GM12878 (cell line): ENCODE results near the gene SERPINE3. TPM values are rescaled to one million over a fixed set of nuclear protein-coding genes. Genes with fewer than 3 reads are reported as not detected.

ENCODE experiments used
- ATAC-seq: fragments of 200-7000 bp; cut with Tn5 transposase; 3 replicates; pipeline ENCODE4 v1.9.1; 2020; ENCODE audit warnings: mild to moderate bottlenecking, moderate library complexity
- Bru-seq: library from RNA; stranded (reverse); fragments of 400-500 nt; gene quantifications from one replicate; lab custom pipeline; 2021; lab: Mats Ljungman, UMichigan
- BruChase-seq, 2 experiments: library from RNA; stranded (reverse); fragments of 400-500 nt; gene quantifications; one replicate each; lab custom pipeline; 2021; lab: Mats Ljungman, UMichigan
- BruUV-seq: library from RNA; stranded (reverse); fragments of 400-500 nt; replicated peaks from 2 replicates; lab custom pipeline; 2021; lab: Mats Ljungman, UMichigan
- CTCF ChIA-PET: fragments of 300-600 bp; sonication (Branson Sonifier 250); formaldehyde crosslinking; extraction: SDS; loops from one replicate; lab custom pipeline; 2021; ENCODE audit warnings: inconsistent platforms; lab: Yijun Ruan, JAX
- POLR2A ChIA-PET: fragments of 350-600 bp; formaldehyde crosslinking; extraction: SDS; loops from one replicate; lab custom pipeline; 2021; ENCODE audit warnings: inconsistent platforms; lab: Charles Lee
- RAD21 ChIA-PET: fragments of 300-600 bp; sonication (Branson Sonifier 250); formaldehyde crosslinking; loops from one replicate; lab custom pipeline; 2023; ENCODE audit warnings: antibody characterized with exemption; ENCODE audit not compliant: unreplicated experiment; lab: Charles Lee
- SMC1A ChIA-PET: fragments of 300-600 bp; sonication (Branson Sonifier 250); formaldehyde crosslinking; loops from one replicate; lab custom pipeline; 2023; ENCODE audit not compliant: unreplicated experiment, uncharacterized antibody; lab: Charles Lee
- DNase-seq: peaks from one replicate; pipeline ENCODE4 v3.0.0-alpha.2; 2011; ENCODE audit warnings: low read depth, low spot score
- FAIRE-seq: peaks from 3 replicates; lab custom pipeline; 2011; peaks lifted over from hg19 to GRCh38; lab: Jason Lieb, UNC
- H2AFZ ChIP-seq: 2 replicates; pipeline ENCODE4 v1.6.0; 2011; ENCODE audit warnings: low read depth, low read length, control low read depth; ENCODE audit not compliant: control insufficient read depth
- H3K27ac ChIP-seq: 2 replicates; pipeline ENCODE4 v1.5.1; 2011; ENCODE audit warnings: control low read depth; ENCODE audit not compliant: control insufficient read depth, insufficient read depth
- H3K27me3 ChIP-seq, 2 experiments: replicated peaks in 1 of 2; 2 replicates each; pipeline versions ENCODE4 v1.6.0 to v1.6.1; 2011; ENCODE audit warnings: low read length in 1 of 2; ENCODE audit not compliant: control insufficient read depth in 2 of 2, insufficient read depth in 2 of 2
- H3K36me3 ChIP-seq, 2 experiments: 2 replicates each; pipeline ENCODE4 v1.5.1; 2011; ENCODE audit warnings: low read length in 1 of 2; ENCODE audit not compliant: control insufficient read depth in 2 of 2, insufficient read depth in 2 of 2
- H3K4me1 ChIP-seq: 2 replicates; pipeline ENCODE4 v1.6.1; 2011; ENCODE audit warnings: mild to moderate bottlenecking, low read length, moderate library complexity, mixed read lengths; ENCODE audit not compliant: control insufficient read depth, insufficient read depth
- H3K4me2 ChIP-seq: 2 replicates; pipeline ENCODE4 v1.6.0; 2011; ENCODE audit warnings: control low read depth; ENCODE audit not compliant: control insufficient read depth, insufficient read depth
- H3K4me3 ChIP-seq: fragments of 200-600 bp; sonication (generic); 2 replicates; pipeline ENCODE4 v1.5.1; 2016
- H3K79me2 ChIP-seq: 2 replicates; pipeline ENCODE4 v1.6.0; 2011; ENCODE audit warnings: low read length; ENCODE audit not compliant: control insufficient read depth, insufficient read depth
- H3K9ac ChIP-seq: 2 replicates; pipeline ENCODE4 v1.8.0; 2011; ENCODE audit warnings: low read length, control low read depth, mixed read lengths; ENCODE audit not compliant: control insufficient read depth, insufficient read depth
- H3K9me3 ChIP-seq: replicated peaks from 3 replicates; pipeline ENCODE4 v1.5.1; 2011; ENCODE audit warnings: mild to moderate bottlenecking, low read length; ENCODE audit not compliant: control insufficient read depth, insufficient read depth
- H4K20me1 ChIP-seq: 2 replicates; pipeline ENCODE4 v1.6.0; 2011; ENCODE audit not compliant: control insufficient read depth, insufficient read depth
- TAF1 ChIP-seq: IDR thresholded peaks from 2 replicates; pipeline ENCODE4 v1.6.1; 2011; ENCODE audit warnings: mild to moderate bottlenecking, low read depth, low read length, borderline replicate concordance
- WGBS: methylation state at CpG from one replicate; pipeline ENCODE4 v1.1.6; 2016; ENCODE audit warnings: low lambda C conversion rate; ENCODE audit not compliant: insufficient replicate concordance, insufficient coverage; ENCODE audit errors: missing lambda C conversion rate; 5-methylcytosine and 5-hydroxymethylcytosine counted together
- in situ Hi-C: fragments of 300-500 bp; cut with MboI; formaldehyde crosslinking; loops from 9 replicates; pipeline ENCODE4 v1.14.3; 2018; ENCODE audit warnings: mixed read lengths
- intact Hi-C: fragments of 100-400 bp; cut with micrococcal nuclease; formaldehyde crosslinking; loops from one replicate; pipeline ENCODE4 v1.14.2; 2022; ENCODE audit not compliant: unreplicated experiment
- long read RNA-seq, 2 experiments: library from polyadenylated mRNA; unstranded; transcript quantifications; one replicate each; pipeline ENCODE4 v2.0.0, GENCODE V29; 2019 to 2020
- polyA minus RNA-seq, 3 experiments: library from RNA; depleted of rRNA, polyadenylated mRNA; stranded (reverse); fragments of >200 nt; gene quantifications; 2 replicates each; pipeline ENCODE4 v1.2.3, GENCODE V29; 2011
- polyA plus RNA-seq, 11 experiments: library from polyadenylated mRNA; depleted of rRNA in 4 of 11; unstranded in 6 of 11; stranded (reverse) in 5 of 11; fragments of >200 nt; fragmentation: Nextera tagmentation in 4 of 11; fragmentation: Illumina TruSeq in 1 of 11; extraction: Ambion mirVana in 4 of 11; extraction: Trizol in 1 of 11; gene quantifications; 1 replicate in 1 of 11; 2 replicates in 10 of 11; pipeline versions ENCODE4 v1.2.1 to v1.2.3, GENCODE V29; 2011 to 2016; ENCODE audit warnings: inconsistent platforms in 2 of 11, missing spikeins in 2 of 11, low read depth in 1 of 11
- total RNA-seq, 4 experiments: library from RNA; depleted of rRNA in 3 of 4; stranded (reverse); fragments of >200 nt in 3 of 4; fragmentation: Illumina TruSeq in 1 of 4; extraction: Trizol in 1 of 4; gene quantifications; 2 replicates each; pipeline versions ENCODE4 v1.2.1 to v1.2.3, GENCODE V29; 2013 to 2021
- TF ChIP-seq, protein P1 (sequence below): fragments of 450-650 bp; IDR thresholded peaks from 2 replicates; pipeline ENCODE4 v1.6.1; 2016; ENCODE audit warnings: mild to moderate bottlenecking, moderate library complexity, borderline replicate concordance

The SERPINE3 gene
- not detected in 2 replicates for total RNA-seq (2013; cell fraction: nucleolus; rRNA removed)
- total RNA-seq (2014; rRNA removed) (not detected in 2 replicates), total RNA-seq (2014; rRNA removed; fragmentation: Illumina TruSeq; extraction: Trizol) (not detected in 2 replicates), total RNA-seq (2021) (not detected in 2 replicates), polyA plus RNA-seq (2011; rRNA removed) (not detected in 2 replicates), polyA plus RNA-seq (2014; fragmentation: Illumina TruSeq; extraction: Trizol) (not detected in 2 replicates), polyA plus RNA-seq (2014; fragmentation: Nextera tagmentation; extraction: Ambion mirVana) (not detected), polyA plus RNA-seq (2014; rRNA removed) (not detected in 2 replicates), polyA plus RNA-seq (2016; fragmentation: Nextera tagmentation; extraction: Ambion mirVana) (under 1 TPM in 1 of 2 experiments, not detected in 1; 0.19 TPM), polyA minus RNA-seq (2011; rRNA and poly(A)+ RNA removed) (not detected in 2 replicates), Bru-seq, nascent RNA (percentile 6 among the genes with signal in this experiment), BruChase-seq, experiment 1, labeled RNA remaining after a 6-hour chase (not detected), BruChase-seq, experiment 2, labeled RNA remaining after a 2-hour chase (not detected)
- not detected for polyA plus RNA-seq (2011; ENCODE audit: low read depth)
- not detected in 2 replicates for polyA plus RNA-seq (2011; cell fraction: cytosol; rRNA removed)
- polyA plus RNA-seq (2011; cell fraction: nucleus; rRNA removed): not detected in 2 replicates
- not detected in 2 replicates for polyA plus RNA-seq (2012)
- not detected in 2 replicates for polyA minus RNA-seq (2011; cell fraction: cytosol; rRNA and poly(A)+ RNA removed)
- polyA minus RNA-seq (2011; cell fraction: nucleus; rRNA and poly(A)+ RNA removed): not detected in 2 replicates
- long read RNA-seq, experiment 1: 0 reads
- long read RNA-seq, experiment 2, partial matches to known transcripts: 0 of 3 reads
- long read RNA-seq, experiment 2, other reads (novel, unspliced or antisense): 3 of 3 reads

DNA sequence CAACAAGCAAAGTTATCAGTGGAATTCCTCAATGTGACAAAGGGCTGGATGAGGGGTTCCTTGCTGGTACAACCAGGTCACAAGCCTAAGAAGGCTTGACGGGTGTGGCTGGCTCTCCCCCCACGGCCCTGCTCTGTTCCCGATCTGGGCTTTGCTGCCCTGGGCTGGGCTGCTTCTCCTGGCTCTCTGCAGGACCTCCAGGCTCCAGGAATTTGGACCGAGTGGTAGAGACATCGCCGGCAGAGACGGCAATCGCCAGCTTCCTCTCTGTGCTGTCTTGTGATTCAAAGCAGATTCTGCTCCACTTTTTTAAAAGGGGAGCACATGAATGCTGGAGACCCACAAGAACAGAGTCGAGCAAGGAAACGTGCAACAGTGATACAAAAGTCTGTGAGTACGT, at the start of gene SERPINE3:
Gene SERPINE3, plus strand, starts transcription at position 338 of the 400 bp plus-strand sequence. CDS start 1,401 bp downstream, outside the sequence.
- in situ Hi-C loops (no loop called here), intact Hi-C loops (no loop called here)
- ChIA-PET CTCF (no interaction called here), POLR2A (no interaction called here), SMC1A (no interaction called here), RAD21 (no interaction called here)
- no peak within 1 kb of the TSS for H2AFZ ChIP-seq
- TF ChIP-seq TAF1: no peak
- TF ChIP-seq, protein P1, sequence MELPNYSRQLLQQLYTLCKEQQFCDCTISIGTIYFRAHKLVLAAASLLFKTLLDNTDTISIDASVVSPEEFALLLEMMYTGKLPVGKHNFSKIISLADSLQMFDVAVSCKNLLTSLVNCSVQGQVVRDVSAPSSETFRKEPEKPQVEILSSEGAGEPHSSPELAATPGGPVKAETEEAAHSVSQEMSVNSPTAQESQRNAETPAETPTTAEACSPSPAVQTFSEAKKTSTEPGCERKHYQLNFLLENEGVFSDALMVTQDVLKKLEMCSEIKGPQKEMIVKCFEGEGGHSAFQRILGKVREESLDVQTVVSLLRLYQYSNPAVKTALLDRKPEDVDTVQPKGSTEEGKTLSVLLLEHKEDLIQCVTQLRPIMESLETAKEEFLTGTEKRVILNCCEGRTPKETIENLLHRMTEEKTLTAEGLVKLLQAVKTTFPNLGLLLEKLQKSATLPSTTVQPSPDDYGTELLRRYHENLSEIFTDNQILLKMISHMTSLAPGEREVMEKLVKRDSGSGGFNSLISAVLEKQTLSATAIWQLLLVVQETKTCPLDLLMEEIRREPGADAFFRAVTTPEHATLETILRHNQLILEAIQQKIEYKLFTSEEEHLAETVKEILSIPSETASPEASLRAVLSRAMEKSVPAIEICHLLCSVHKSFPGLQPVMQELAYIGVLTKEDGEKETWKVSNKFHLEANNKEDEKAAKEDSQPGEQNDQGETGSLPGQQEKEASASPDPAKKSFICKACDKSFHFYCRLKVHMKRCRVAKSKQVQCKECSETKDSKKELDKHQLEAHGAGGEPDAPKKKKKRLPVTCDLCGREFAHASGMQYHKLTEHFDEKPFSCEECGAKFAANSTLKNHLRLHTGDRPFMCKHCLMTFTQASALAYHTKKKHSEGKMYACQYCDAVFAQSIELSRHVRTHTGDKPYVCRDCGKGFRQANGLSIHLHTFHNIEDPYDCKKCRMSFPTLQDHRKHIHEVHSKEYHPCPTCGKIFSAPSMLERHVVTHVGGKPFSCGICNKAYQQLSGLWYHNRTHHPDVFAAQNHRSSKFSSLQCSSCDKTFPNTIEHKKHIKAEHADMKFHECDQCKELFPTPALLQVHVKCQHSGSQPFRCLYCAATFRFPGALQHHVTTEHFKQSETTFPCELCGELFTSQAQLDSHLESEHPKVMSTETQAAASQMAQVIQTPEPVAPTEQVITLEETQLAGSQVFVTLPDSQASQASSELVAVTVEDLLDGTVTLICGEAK: no peak
- H3K4me2 ChIP-seq: no peak within 1 kb of the TSS
- DNase-seq: no peak
- no peaks in the 10 kb centered on the region for H3K36me3 ChIP-seq
- no peaks in the 10 kb centered on the region for H3K27me3 ChIP-seq
- H3K79me2 ChIP-seq: no peaks in the 10 kb centered on the region
- no peak within 1 kb of the TSS for H3K9ac ChIP-seq
- H3K27ac ChIP-seq: no peak within 1 kb of the TSS
- ATAC-seq: no peak
- BruUV-seq: no TSS peak
- H3K9me3 ChIP-seq: no peaks in the 10 kb centered on the region
- H3K4me1 ChIP-seq: no peaks in the 10 kb centered on the region
- WGBS: 54% methylated on average over 11 of the region's 11 CpGs
- no peaks in the 10 kb centered on the region for H4K20me1 ChIP-seq
- no peak within 1 kb of the TSS for H3K4me3 ChIP-seq
- no peak for FAIRE-seq
